B cell (primary cell): ENCODE measurements around the gene GMPPA. TPM values are rescaled to one million over a fixed set of nuclear protein-coding genes. Genes with fewer than 3 reads are reported as not detected.

Source experiments
- ATAC-seq: fragments of 200-7000 bp; cut with Tn5 transposase; one replicate; pipeline ENCODE4 v1.10.0; 2021; ENCODE audit warnings: low read depth, mild to moderate bottlenecking, moderate number of reproducible peaks, moderate library complexity
- CTCF ChIA-PET: fragments of 350-600 bp; sonication (Branson Sonifier 250); formaldehyde crosslinking; loops from one replicate; lab custom pipeline; 2021; ENCODE audit warnings: antibody characterized with exemption, inconsistent platforms; lab: Charles Lee
- POLR2A ChIA-PET: fragments of 350-600 bp; sonication (Branson Sonifier 250); formaldehyde crosslinking; loops from one replicate; lab custom pipeline; 2021; ENCODE audit warnings: antibody characterized with exemption; lab: Charles Lee
- DNase-seq: peaks from one replicate; pipeline ENCODE4 v3.0.0; 2013
- H2AFZ ChIP-seq: 2 replicates; pipeline ENCODE4 v1.6.1; 2012; ENCODE audit warnings: mild to moderate bottlenecking, low read depth, low read length; ENCODE audit not compliant: insufficient read depth, poor library complexity, severe bottlenecking
- H3K27ac ChIP-seq, 2 donors: 1 replicate in 1 of 2; 2 replicates in 1 of 2; pipeline ENCODE4 v1.5.1; 2012 to 2013; ENCODE audit warnings: low read length in 2 of 2, mild to moderate bottlenecking in 2 of 2, moderate library complexity in 1 of 2
- H3K27me3 ChIP-seq, 4 experiments: fragments of 200-600 bp in 1 of 4; sonication (generic) in 1 of 4; replicated peaks in 1 of 4; 1 replicate in 2 of 4; 2 replicates in 2 of 4; pipeline versions ENCODE4 v1.6.1 to v1.7.0; 2013 to 2016; ENCODE audit warnings: low read length in 3 of 4, mild to moderate bottlenecking in 2 of 4, mixed read lengths in 1 of 4, moderate library complexity in 1 of 4; ENCODE audit not compliant: insufficient read depth in 4 of 4, control insufficient read depth in 3 of 4; ENCODE audit errors: control extremely low read depth in 1 of 4
- H3K36me3 ChIP-seq, 2 experiments: replicated peaks in 1 of 2; 1 replicate in 1 of 2; 2 replicates in 1 of 2; pipeline versions ENCODE4 v1.6.1 to v1.7.1; 2013; ENCODE audit warnings: low read length in 1 of 2; ENCODE audit not compliant: insufficient read depth in 2 of 2, control insufficient read depth in 1 of 2; ENCODE audit errors: control extremely low read depth in 1 of 2, extremely low read depth in 1 of 2
- H3K4me1 ChIP-seq, 2 donors: fragments of 200-600 bp in 1 of 2; sonication (generic) in 1 of 2; 1 replicate in 1 of 2; 2 replicates in 1 of 2; pipeline versions ENCODE4 v1.5.1 to v1.6.1; 2013 to 2017; ENCODE audit warnings: low read length in 2 of 2; ENCODE audit not compliant: control insufficient read depth in 2 of 2, insufficient read depth in 2 of 2
- H3K4me2 ChIP-seq: replicated peaks from 2 replicates; pipeline ENCODE3; 2012; ENCODE audit warnings: mild to moderate bottlenecking, low read depth, low read length; ENCODE audit not compliant: poor library complexity, severe bottlenecking
- H3K4me3 ChIP-seq, 5 experiments: fragments of 200-600 bp in 1 of 5; sonication (generic) in 1 of 5; 1 replicate in 3 of 5; 2 replicates in 2 of 5; pipeline versions ENCODE4 v1.5.1 to v1.7.0; 2011 to 2016; ENCODE audit warnings: low read length in 4 of 5, mild to moderate bottlenecking in 4 of 5, low read depth in 2 of 5, control low read depth in 1 of 5, moderate library complexity in 1 of 5; ENCODE audit not compliant: insufficient read depth in 1 of 5; ENCODE audit errors: control extremely low read depth in 1 of 5, extremely low read depth in 1 of 5
- H3K79me2 ChIP-seq: fragments of 200-600 bp; sonication (generic); one replicate; pipeline ENCODE4 v1.6.0; 2016; ENCODE audit warnings: low read length; ENCODE audit not compliant: control insufficient read depth, insufficient read depth
- H3K9ac ChIP-seq: fragments of 200-600 bp; sonication (generic); 2 replicates; pipeline ENCODE4 v1.6.1; 2017; ENCODE audit warnings: mild to moderate bottlenecking, low read length, moderate library complexity
- H3K9me3 ChIP-seq, 3 donors: one replicate each; pipeline versions ENCODE4 v1.6.1 to v1.7.1; 2013; ENCODE audit warnings: low read length in 2 of 3; ENCODE audit not compliant: control insufficient read depth in 2 of 3, insufficient read depth in 1 of 3; ENCODE audit errors: control extremely low read depth in 1 of 3
- H4K20me1 ChIP-seq: 2 replicates; pipeline ENCODE4 v1.6.0; 2012; ENCODE audit warnings: mild to moderate bottlenecking, low read length; ENCODE audit not compliant: insufficient read depth, control insufficient read depth, poor library complexity, severe bottlenecking
- H3K27ac Mint-ChIP-seq: one replicate; pipeline ENCODE4 v1.8.0; 2021; ENCODE audit warnings: mixed read lengths
- H3K27me3 Mint-ChIP-seq: one replicate; pipeline ENCODE4 v1.8.0; 2021; ENCODE audit warnings: mixed read lengths
- H3K4me1 Mint-ChIP-seq: one replicate; pipeline ENCODE4 v1.8.0; 2021; ENCODE audit warnings: mixed read lengths
- H3K4me3 Mint-ChIP-seq: one replicate; pipeline ENCODE4 v1.8.0; 2021; ENCODE audit warnings: mixed read lengths
- H3K9me3 Mint-ChIP-seq: one replicate; pipeline ENCODE4 v1.8.0; 2022; ENCODE audit warnings: mixed read lengths; ENCODE audit not compliant: insufficient read depth
- EZH2 ChIP-seq: IDR thresholded peaks from 2 replicates; pipeline ENCODE4 v1.6.1; 2012; ENCODE audit warnings: borderline replicate concordance, low read depth, mild to moderate bottlenecking, moderate library complexity, low read length; ENCODE audit not compliant: insufficient read depth, poor library complexity, severe bottlenecking
- WGBS: methylation state at CpG from one replicate; pipeline ENCODE4 v1.1.5; 2013; ENCODE audit warnings: missing lambda C conversion rate; ENCODE audit not compliant: insufficient coverage; 5-methylcytosine and 5-hydroxymethylcytosine counted together
- intact Hi-C: fragments of 100-400 bp; cut with micrococcal nuclease; formaldehyde crosslinking; loops from one replicate; pipeline ENCODE4 v1.10.0; 2022
- polyA plus RNA-seq: library from polyadenylated mRNA; depleted of rRNA; stranded (reverse); fragments of >200 nt; gene quantifications from 2 replicates; pipeline ENCODE4 v1.2.3, GENCODE V29; 2012
- total RNA-seq, 2 donors: library from RNA; stranded (reverse); fragments of 120-200 nt in 1 of 2; gene quantifications; 1 replicate in 1 of 2; 2 replicates in 1 of 2; pipeline versions ENCODE4 v1.2.3 to v1.2.4, GENCODE V29; 2013 to 2022
- TF ChIP-seq, protein P1 (sequence below): fragments of 200-600 bp; IDR thresholded peaks from one replicate; pipeline ENCODE4 v1.8.0; 2022; ENCODE audit warnings: antibody characterized with exemption, mild to moderate bottlenecking

The GMPPA gene
- total and polyA plus RNA-seq, 2 donors (not counting 1 experiment from before 2014, with no cell fraction given), result 27.8 to 67.9 TPM

DNA sequence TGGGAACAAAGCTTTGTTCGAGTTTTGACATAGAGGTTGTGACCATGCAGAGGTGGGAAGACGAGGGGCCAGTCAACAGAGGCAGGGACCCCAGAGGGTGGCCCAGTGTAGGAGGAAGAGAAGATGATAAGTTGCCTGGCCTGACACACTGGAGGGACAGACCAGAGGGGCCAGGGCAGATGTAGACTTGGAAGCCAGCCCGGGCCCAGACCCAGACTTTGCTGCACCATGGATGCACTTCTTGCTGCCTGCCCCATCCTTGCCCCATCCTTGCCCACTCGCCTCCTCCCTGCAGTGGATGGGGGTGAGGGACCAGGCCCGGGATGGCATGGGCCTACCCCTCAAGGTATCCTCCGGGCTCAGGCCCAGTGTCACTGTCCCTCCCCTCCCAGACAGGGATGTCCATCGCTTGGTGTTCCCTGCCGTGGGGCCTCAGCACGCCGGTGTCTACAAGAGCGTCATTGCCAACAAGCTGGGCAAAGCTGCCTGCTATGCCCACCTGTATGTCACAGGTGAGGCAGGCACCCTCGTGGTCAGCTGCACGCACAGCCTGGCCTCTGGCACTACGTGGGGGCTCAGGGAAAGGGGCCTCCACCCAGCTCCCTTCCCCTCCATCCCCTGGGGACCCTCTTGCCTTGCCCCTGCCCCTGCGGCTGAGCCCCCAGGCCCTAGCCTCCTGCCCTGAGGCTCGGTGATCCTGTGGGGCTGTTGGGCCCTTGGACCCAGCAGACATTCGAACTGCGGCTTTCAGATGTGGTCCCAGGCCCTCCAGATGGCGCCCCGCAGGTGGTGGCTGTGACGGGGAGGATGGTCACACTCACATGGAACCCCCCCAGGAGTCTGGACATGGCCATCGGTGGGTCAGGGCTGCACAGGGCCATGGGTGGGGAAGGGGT, 27.0 kb upstream of the GMPPA start:
- 87% methylated on average over 22 of the region's 22 CpGs for WGBS
- Histone ChIP-seq H3K4me1 (no peaks in the 10 kb centered on the region), H3K9me3 (peaks cover 0 to 3% (median 0%) of the 10 kb centered on the region in 3 donors), H3K4me3 (no peak overlapping the region), H3K36me3 (no peaks in the 10 kb centered on the region), H3K79me2 (no peaks in the 10 kb centered on the region), H3K9ac (no peak overlapping the region), H3K27me3 (peaks cover 0 to 7% (median 3%) of the 10 kb centered on the region in 4 experiments), H3K27ac (no peak overlapping the region), H4K20me1 (no peaks in the 10 kb centered on the region), H2AFZ (no peak overlapping the region), H3K4me2 (no peak overlapping the region)
- Mint-ChIP-seq H3K9me3 (no peaks in the 10 kb centered on the region), H3K27ac (no peak overlapping the region), H3K27me3 (peaks cover 38% of the 10 kb centered on the region), H3K4me1 (peaks cover 4% of the 10 kb centered on the region), H3K4me3 (no peak overlapping the region)
- TF ChIP-seq EZH2, result no peak
- TF ChIP-seq, protein P1, sequence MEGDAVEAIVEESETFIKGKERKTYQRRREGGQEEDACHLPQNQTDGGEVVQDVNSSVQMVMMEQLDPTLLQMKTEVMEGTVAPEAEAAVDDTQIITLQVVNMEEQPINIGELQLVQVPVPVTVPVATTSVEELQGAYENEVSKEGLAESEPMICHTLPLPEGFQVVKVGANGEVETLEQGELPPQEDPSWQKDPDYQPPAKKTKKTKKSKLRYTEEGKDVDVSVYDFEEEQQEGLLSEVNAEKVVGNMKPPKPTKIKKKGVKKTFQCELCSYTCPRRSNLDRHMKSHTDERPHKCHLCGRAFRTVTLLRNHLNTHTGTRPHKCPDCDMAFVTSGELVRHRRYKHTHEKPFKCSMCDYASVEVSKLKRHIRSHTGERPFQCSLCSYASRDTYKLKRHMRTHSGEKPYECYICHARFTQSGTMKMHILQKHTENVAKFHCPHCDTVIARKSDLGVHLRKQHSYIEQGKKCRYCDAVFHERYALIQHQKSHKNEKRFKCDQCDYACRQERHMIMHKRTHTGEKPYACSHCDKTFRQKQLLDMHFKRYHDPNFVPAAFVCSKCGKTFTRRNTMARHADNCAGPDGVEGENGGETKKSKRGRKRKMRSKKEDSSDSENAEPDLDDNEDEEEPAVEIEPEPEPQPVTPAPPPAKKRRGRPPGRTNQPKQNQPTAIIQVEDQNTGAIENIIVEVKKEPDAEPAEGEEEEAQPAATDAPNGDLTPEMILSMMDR, result no peak
- ATAC-seq, result no peak
- ChIA-PET POLR2A (no interaction called here), CTCF (interaction anchor here (2.1 kb wide), 1 partner anchor 59 kb away, joined by 10 read pairs; no protein-coding TSS in a partner anchor)
- no peak for DNase-seq
- intact Hi-C loops, result no loop called here

DNA sequence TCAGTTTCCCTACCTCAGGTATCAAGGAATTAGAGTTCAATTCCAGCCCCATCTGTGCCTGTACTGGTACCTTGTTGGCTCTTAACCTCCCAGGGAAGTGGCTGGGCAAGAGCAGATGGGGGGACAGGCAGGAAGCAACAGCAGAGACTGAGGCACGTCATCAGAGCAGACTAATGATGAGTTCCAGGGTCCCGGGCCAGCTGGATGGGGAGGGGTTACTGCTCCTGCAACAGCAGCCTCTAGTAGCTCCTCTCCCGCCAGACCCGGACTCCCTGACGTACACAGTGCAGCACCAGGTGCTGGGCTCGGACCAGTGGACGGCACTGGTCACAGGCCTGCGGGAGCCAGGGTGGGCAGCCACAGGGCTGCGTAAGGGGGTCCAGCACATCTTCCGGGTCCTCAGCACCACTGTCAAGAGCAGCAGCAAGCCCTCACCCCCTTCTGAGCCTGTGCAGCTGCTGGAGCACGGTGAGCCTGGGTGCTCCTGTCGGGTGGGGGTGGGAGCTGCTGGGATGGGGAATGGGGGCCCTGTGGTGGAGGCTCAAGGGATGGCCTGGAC, 26.0 kb upstream of the GMPPA start:
- ChIA-PET POLR2A (no interaction called here), CTCF (no interaction called here)
- no peak overlapping the region for H3K4me2 ChIP-seq
- no peak overlapping the region for H2AFZ ChIP-seq
- peaks cover 0 to 3% (median 0%) of the 10 kb centered on the region in 3 donors for H3K9me3 ChIP-seq
- intact Hi-C loops, result no loop called here
- no peak for ATAC-seq
- no peak overlapping the region for H3K9ac ChIP-seq
- Mint-ChIP-seq H3K27ac (no peak overlapping the region), H3K27me3 (peaks cover 42% of the 10 kb centered on the region), H3K4me3 (no peak overlapping the region), H3K4me1 (peaks cover 4% of the 10 kb centered on the region), H3K9me3 (no peaks in the 10 kb centered on the region)
- H3K4me1 ChIP-seq, result no peaks in the 10 kb centered on the region
- H3K4me3 ChIP-seq, result no peak overlapping the region
- no peak overlapping the region for H3K27ac ChIP-seq
- H4K20me1 ChIP-seq, result no peaks in the 10 kb centered on the region
- no peaks in the 10 kb centered on the region for H3K79me2 ChIP-seq
- WGBS, result 95% methylated on average over 12 of the region's 12 CpGs
- H3K27me3 ChIP-seq, result peaks cover 0 to 7% (median 3%) of the 10 kb centered on the region in 4 experiments
- no peaks in the 10 kb centered on the region for H3K36me3 ChIP-seq
- TF ChIP-seq EZH2, result no peak
- TF ChIP-seq, protein P1, result no peak
- no peak for DNase-seq
